CD4-positive, alpha-beta T cell treated with Interleukin-15 for 4 hours (primary cell): ENCODE measurements around the gene ALPP.
"Not testable (repeated sequence)": the region's sequence is repeated elsewhere in the genome, so short reads cannot be mapped to it uniquely, and the experiment has no call there.

Experiments used
- DNase-seq: peaks from one replicate; pipeline ENCODE4 v3.0.0-alpha.2; 2020; ENCODE audit warnings: low spot score

Gene ALPP

DNA sequence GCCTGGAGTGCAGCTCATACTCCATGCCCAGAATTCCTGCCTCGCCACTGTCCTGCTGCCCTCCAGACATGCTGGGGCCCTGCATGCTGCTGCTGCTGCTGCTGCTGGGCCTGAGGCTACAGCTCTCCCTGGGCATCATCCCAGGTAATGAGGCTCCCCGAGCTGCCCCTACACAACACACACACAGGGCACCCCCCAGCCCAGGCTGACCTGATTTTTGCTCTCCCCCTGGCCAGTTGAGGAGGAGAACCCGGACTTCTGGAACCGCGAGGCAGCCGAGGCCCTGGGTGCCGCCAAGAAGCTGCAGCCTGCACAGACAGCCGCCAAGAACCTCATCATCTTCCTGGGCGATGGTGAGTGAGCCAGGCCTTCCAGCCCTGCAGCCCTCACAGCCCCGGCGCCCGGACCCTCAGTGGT lies at the start of gene ALPP:
Gene ALPP (plus strand): TSS at position 17 of the 417 bp plus-strand sequence. CDS start 52 bp downstream, at position 69.
- DNase-seq, result not testable (repeated sequence)

- no peak for DNase-seq
Measured at GRCh38 chr2:232329716-232330067, 48.9 kb upstream of the ALPP start.

- no peak for DNase-seq
Measured at GRCh38 chr2:232330068-232330999, 48.2 kb upstream of the ALPP start.

DNA sequence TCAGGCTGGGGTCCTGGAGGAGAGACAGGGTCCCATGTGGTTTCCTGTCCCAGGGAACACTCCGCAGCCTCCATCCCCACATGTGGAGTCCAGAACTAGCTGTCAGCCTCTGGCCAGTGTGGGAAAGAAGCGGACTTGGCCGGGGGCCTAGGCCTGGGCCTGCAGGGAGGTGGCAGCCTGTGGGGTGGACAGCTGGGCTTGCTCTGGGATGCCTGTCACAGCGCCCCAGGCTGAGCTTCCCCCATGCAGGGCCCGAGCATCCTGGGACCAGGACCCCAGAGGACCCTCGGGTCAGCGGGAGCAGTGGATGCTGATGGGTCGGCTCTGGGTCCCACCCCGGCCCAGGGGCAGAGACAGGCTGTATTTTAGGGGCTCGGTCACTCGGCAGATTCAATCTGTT lies 47.5 kb upstream of the ALPP start:
- DNase-seq, result not testable (repeated sequence)

DNA sequence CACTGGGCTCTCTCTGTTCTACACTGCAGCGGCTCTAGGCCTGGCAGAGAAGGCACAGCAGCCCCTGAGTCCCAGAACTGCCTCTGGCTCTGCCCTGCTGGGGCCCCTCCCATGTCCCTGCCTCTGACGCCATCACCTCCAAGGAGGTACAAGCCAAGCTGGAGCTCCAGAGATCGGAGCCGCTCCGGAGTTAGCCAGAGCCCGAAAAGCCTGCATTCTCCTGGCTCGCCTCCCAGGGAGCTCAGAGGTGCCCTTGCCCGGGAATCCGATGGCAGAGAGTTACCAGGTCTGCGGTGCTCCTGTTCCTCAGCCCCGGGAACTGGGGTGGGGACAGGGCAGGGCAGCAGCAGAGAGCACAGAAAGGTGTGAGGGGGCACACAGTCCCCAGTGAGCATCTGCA lies 46.9 kb upstream of the ALPP start:
- not testable (repeated sequence) for DNase-seq

DNA sequence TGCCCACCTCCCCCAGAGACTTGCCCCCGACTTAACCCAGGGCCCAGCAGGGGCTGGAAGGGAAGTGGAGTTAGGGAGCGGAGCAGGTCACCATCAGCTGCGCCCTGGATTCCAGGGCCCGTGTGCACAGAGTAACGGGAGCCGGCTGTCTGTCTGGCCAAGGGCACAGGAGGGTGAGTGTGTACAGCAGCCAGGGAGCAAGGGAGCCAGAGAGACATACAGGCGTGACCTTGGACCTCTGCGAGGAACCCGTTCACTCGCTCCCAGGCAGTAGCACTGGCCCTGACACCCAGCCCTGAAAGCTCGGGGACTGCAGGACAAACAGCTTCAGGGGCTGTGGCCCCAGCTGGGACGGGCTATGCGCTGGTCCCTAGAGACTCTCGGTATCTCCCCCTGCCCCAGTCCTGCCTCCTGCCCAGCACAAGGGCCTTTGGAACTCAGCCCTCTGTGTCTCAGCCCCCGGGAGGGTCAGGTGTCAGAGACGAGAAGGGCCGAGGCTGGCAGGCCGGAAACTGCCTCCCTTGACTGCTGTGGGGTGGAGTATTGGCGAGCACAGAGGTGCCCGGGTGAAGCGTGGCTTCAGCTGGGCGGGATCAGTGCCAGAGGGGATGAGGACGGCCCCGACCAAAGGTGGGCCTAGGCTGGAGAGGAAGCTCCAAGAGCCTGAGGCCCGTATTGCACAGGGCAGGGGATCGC lies 46.2 kb upstream of the ALPP start:
- DNase-seq, result not testable (repeated sequence)

- no peak for DNase-seq
Measured at GRCh38 chr2:232332940-232333259, 45.7 kb upstream of the ALPP start.

- DNase-seq, result no peak
Measured at GRCh38 chr2:232333361-232334135, 45.0 kb upstream of the ALPP start.

DNA sequence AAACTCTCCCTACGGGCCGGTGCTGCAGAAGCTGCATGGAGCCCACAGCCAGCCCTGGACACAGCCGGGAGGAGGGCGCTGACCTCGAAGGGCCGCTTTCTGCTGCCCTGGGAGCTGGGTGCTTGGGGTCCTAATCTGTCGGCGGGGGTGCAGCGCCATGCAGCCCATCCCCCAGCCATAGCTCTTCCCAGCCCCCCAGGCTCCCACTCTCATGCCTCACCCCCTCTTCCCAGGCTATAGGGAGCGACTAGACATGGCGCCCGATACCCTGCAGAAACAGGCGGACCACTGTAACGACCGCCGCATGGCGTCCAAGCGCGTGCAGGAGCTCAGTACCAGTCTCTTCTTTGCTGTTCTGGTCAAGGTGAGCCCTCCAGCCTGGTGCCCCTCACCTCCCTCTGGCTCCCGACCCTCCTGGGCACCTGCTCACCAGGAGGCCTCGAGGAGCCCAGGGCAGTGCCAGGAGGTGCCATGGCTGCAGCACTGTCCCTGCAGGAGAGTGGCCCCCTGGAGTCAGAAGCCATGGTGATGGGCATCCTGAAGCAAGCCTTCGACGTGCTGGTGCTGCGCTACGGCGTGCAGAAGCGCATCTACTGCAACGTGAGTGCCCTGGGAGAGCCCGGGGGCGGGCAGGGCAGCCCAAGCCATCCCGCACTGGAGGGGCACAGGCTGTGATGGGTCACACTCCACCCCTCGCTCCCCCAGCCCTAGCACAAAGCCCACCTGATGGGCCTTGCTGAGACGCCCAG lies 44.2 kb upstream of the ALPP start:
- not testable (repeated sequence) for DNase-seq

DNA sequence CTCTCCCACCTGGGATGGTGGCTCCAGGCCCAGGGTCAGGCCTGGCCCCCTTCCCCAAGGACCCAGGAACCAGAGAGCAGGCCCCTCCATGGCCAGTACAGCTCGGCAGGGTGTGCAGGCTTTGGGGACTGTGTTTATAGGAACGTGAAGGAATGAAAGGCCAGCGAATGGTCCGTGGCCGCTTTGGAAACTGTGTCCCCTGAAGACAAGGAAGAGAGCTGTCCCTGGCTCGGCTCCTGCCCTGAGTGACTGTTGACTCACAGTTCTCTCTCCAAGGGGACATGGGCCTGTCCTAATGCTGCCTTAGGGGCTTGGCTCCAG lies 43.7 kb upstream of the ALPP start:
- not testable (repeated sequence) for DNase-seq

GRCh38 chr2:232335206-232335858 lies 43.2 kb upstream of the ALPP start:
- not testable (repeated sequence) for DNase-seq

GRCh38 chr2:232335859-232336215 lies 42.7 kb upstream of the ALPP start:
- no peak for DNase-seq

- DNase-seq, result no peak
Measured at GRCh38 chr2:232336241-232336736, 42.3 kb upstream of the ALPP start.

- no peak for DNase-seq
Measured at GRCh38 chr2:232336981-232337720, 41.4 kb upstream of the ALPP start.

DNA sequence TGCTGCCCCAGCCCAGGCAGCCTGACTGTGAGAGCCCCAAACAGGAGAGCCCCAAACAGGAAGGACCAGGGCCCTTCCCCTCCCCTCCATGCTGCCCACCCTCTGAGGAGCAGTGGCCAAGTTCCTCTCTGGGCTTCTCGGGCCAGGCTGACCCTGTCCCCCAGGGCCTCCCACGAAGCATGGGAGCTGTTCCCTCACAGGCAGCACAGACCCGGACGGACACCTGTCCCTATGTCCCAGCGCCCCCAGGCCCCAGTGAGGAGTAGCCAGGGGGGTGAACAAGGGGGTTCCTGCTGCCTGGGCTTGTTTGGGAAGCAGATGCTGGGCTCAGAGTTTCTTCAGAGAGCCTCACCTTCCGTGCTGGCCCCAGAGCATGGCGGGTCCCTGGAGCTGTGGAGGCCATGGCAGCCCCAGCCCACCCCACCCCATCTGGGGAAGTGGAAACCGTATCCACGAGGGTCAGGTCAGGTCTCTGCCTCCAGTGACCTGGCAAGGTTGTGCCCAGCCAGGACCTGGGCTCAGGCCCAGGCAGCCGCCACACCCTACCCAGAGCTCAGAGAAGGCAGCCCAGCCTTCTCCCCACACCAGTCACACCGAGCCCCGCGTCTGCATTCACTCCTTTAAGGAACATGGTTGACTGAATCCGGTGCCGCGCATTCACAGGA lies 40.3 kb upstream of the ALPP start:
- not testable (repeated sequence) for DNase-seq

- no peak for DNase-seq
Measured at GRCh38 chr2:232338759-232339106, 39.8 kb upstream of the ALPP start.

DNA sequence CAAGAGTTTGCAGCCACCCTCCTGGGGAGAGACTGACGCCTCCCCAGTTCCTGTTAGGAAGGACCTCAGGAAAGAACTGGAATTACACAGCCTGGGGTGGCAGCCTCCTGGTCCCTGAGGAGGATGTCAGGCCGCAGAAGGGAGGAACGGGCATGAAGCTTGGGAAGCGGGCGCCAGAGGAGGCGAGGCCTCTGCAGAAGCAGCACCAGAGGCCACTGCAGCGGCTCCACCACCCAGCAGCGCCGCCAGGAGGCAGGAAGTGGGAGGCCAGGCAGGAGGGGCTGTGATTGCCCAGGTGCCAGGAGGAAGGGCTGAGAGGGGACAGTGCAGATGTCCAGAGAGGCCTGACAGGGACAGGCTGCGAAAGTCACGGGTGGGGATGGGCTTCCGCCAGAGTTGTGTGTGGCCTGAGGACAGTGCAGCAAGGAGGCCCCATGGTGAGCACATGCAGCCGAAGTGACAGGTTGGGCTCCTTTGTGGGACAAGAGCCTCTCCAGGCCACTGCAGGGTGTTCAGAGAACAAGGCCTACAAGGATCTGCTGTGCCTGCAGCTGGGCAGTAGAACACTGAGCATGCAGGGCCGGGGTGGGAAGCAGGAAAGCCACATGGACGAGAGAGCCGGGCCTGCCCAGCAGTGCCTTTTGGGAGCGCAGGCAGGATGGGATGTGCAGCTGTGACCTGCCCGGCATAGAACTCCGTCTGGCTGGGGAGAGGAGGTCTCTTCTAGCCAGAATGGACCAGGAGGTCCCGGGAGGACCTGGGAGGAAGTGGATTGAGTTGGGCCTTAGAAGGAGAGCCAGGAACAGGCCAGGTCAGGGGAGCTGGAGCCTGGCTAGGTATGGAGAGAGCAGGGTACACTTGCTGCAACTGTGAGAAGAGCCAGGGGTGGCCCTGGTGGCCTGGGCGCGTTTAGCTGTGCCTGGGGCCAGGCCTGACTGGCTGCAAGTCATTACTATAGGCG lies 39.1 kb upstream of the ALPP start:
- no peak for DNase-seq

DNA sequence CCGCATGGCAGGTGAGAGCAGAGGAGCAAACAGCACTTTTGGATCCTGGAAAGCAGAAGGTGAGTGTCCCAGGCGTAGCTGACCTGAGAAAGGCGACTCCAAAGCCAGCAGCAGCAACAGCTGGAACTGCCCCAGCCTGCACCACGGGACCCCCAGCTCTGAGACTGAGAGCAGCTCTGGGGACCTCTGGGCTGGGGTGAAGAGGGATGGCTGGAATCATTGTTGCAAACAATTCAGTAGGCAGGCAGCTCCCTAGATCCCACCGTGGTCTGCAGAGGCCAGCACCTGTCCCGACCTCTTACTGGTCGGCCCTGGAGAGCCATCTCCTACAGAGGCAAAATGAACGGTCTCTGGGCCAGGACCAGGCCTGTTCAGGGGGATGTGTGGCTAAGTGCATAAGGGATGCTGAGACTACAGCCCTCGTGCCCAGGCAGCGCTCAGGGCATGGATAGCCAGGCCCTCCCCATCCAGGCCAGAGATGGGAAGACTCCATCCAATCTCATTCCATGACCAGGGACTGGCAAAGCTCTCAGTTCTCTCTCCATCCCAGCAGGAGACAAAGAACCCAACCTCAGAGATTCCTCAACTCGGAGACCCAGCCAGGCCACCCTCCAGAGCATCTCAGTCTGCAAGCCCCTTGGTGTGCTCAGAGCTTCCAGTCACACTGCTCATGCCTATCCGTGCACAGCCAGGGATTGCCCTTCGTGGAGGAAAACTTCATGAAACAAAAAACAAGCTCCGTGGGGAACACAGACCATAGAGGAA lies 38.2 kb upstream of the ALPP start:
- no peak for DNase-seq
